ENCODE measurements around the gene ARAP1.

The ARAP1 gene

DNA sequence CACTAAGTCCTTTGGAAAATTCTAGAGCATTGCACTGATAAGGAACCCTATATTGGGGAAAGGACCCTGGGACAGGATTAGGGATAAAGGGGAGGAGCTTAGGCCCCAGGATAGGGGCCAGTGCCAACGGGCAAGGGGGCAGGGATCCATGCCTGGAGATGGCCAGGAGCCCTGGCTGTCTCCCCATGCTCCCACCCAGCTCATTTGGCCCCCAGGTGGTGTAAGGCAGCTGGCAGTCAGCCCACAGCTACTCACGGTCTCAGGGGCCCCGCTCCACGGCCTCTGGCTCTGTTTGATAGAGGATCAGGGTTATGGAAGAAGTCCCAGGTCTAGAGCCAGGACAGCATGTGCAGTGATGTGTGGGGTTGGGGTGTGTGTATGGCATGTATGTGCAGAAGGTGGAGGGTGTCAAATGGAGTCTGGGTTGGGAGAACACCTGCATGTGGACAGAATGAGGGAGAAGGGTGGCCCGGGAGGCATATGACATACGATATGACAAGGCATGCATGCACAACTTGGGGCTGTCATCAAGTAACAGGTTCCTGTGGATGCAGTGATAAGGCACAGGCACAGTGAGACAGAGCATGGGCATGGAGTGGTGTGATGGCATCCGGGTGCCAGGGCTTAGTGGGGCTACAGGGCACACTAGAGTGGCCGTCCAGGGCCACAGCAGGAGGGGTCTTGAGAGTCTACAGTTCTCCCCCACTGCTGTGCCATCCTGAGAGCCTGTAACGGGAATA is 59.5 kb downstream of the ARAP1 start:
- TF ChIP-seq, protein P1, sequence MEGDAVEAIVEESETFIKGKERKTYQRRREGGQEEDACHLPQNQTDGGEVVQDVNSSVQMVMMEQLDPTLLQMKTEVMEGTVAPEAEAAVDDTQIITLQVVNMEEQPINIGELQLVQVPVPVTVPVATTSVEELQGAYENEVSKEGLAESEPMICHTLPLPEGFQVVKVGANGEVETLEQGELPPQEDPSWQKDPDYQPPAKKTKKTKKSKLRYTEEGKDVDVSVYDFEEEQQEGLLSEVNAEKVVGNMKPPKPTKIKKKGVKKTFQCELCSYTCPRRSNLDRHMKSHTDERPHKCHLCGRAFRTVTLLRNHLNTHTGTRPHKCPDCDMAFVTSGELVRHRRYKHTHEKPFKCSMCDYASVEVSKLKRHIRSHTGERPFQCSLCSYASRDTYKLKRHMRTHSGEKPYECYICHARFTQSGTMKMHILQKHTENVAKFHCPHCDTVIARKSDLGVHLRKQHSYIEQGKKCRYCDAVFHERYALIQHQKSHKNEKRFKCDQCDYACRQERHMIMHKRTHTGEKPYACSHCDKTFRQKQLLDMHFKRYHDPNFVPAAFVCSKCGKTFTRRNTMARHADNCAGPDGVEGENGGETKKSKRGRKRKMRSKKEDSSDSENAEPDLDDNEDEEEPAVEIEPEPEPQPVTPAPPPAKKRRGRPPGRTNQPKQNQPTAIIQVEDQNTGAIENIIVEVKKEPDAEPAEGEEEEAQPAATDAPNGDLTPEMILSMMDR (IDR thresholded peaks at IDR 0.05) = no peak
- no peak for DNase-seq (ENCODE audit: low spot score)

GRCh38 chr11:72690166-72690565 is 62.0 kb downstream of the ARAP1 start:
- Histone ChIP-seq H3K4me3 (no peak overlapping the region), H3K27ac (no peak overlapping the region)
- TF ChIP-seq, protein P1 (IDR thresholded peaks at IDR 0.05) = no peak
- DNase-seq (ENCODE audit: low spot score) = no peak

More for the DNA sequence above, 59.5 kb downstream of the ARAP1 start:
- Histone ChIP-seq H3K27ac (no peak overlapping the region), H3K4me3 (no peak overlapping the region)

DNA sequence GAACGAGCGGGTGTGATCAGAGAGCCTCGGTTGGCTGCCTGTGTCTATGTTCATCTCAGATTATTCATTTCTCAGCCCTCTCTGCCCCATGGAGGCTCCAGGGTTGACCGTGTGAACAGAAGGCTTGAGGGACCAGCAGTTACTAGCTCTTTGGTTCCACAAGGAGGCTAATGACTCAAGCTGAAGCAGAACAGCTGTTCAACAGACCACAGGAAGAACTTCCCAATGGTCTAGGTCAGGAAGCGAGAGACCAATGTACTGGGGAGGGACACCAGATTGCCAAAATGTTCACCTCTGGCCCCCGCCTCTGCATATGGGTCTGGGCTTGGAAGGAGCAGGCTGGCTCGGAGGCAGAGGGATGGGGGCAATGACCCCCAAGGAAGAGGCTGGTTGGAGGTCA is 63.3 kb downstream of the ARAP1 start:
- DNase-seq (ENCODE audit: low spot score) = no peak
- no peak overlapping the region for H3K4me3 ChIP-seq
- TF ChIP-seq, protein P1 (IDR thresholded peaks at IDR 0.05) = no peak
- H3K27ac ChIP-seq = no peak overlapping the region

GRCh38 chr11:72688486-72688885 is 63.7 kb downstream of the ARAP1 start:
- no peak for DNase-seq (ENCODE audit: low spot score)
- TF ChIP-seq, protein P1 (IDR thresholded peaks at IDR 0.05) = no peak
- Histone ChIP-seq H3K4me3 (no peak overlapping the region), H3K27ac (no peak overlapping the region)

DNA sequence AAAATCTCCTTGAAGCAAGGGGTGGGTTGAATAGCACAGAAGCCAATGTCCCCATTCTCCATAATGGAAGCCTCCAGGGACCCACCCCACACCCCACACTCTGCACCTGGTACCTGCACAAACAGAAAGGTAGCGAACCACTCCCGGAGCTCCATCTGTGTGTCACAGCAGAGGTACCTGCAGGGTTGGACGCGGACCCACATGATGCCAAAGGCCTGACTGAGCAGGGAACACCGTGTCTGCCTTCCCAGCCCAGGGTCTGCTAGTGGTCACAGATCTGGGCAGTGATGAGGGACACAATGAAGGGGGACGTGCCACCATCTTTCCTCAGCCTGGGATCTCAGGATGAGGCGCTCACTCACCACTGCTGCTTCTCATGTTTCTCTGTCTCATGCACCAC is 64.9 kb downstream of the ARAP1 start:
- no peak for DNase-seq (ENCODE audit: low spot score)
- Histone ChIP-seq H3K4me3 (no peak overlapping the region), H3K27ac (peak overlapping the region in 1 of 2 donors; percentile 2)
- TF ChIP-seq, protein P1 (IDR thresholded peaks at IDR 0.05) = no peak

DNA sequence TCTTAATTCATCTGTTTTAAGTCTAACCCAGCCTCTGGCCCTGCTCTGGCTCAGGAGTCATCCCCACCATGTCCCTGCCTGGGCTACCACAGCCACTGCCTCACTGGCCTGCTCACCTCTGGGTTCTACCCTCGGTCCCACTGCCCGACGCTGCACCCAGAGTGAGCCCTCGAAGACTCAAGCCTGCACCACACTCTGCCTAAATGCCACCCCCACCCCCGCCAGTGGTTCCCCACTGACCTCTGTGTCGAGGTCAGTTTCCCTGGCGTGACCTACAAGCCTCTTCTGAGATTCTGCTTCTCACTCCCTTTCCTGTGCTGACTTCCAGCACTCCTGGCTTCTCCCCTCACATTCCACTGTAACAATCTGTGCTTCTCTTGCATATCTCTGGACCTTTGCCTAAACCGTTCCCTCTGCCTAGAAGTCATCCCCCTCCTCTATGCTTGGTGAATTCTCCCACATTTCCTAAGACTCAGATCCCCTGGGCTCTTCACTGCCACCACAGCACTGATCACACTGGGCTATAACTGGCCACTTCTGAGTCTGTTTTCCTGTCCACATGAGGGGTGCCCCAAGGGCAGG is 65.5 kb downstream of the ARAP1 start:
- peak overlapping the region in 1 of 2 donors; percentile 61 for H3K27ac ChIP-seq
- TF ChIP-seq, protein P1 (IDR thresholded peaks at IDR 0.05) = no peak
- no peak for DNase-seq (ENCODE audit: low spot score)
- no peak overlapping the region for H3K4me3 ChIP-seq
